ENCODE data around the gene STOML1. TPM values are rescaled to one million over a fixed set of nuclear protein-coding genes. Genes with fewer than 3 reads are reported as not detected.

Gene STOML1
- total RNA-seq, 4 donors from 2014 or later: 15.3 to 42.1 (median 30.1) TPM

GRCh38 chr15:73932381-73933191, 59.5 kb downstream of the STOML1 start:
- no peaks in the 10 kb centered on the region for H3K27me3 ChIP-seq
- intact Hi-C loops (cut with DNase I): no loop called here
- TF ChIP-seq POLR2A (IDR thresholded peaks at IDR 0.05): no peak
- TF ChIP-seq CTCF (IDR thresholded peaks at IDR 0.05): no peak
- no peaks in the 10 kb centered on the region for H3K9me3 ChIP-seq
- 64 to 80% methylated on average over 6 of the region's 6 CpGs for WGBS, 2 donors
- no peak overlapping the region for H3K27ac ChIP-seq
- peaks cover 5 to 6% of the 10 kb centered on the region in 2 donors for H3K4me1 ChIP-seq
- no peak overlapping the region for H3K4me3 ChIP-seq (replicated peaks in 1 of 3)
- H3K36me3 ChIP-seq: no peaks in the 10 kb centered on the region
- no peak for DNase-seq

- WGBS, 2 donors: 68 to 71% methylated on average over 2 of the region's 2 CpGs
- Histone ChIP-seq H3K36me3 (no peaks in the 10 kb centered on the region), H3K9me3 (no peaks in the 10 kb centered on the region), H3K27me3 (no peaks in the 10 kb centered on the region), H3K4me3 (replicated peaks in 1 of 3) (no peak overlapping the region), H3K27ac (no peak overlapping the region), H3K4me1 (peaks cover 6 to 8% of the 10 kb centered on the region in 2 donors)
- intact Hi-C loops (cut with DNase I): no loop called here
- DNase-seq: no peak
- TF ChIP-seq CTCF (IDR thresholded peaks at IDR 0.05) (no peak), POLR2A (IDR thresholded peaks at IDR 0.05) (no peak)
Measured at GRCh38 chr15:73931441-73931840, 60.7 kb downstream of the STOML1 start.

GRCh38 chr15:73930790-73931281, 61.3 kb downstream of the STOML1 start:
- Histone ChIP-seq H3K27ac (no peak overlapping the region), H3K9me3 (no peaks in the 10 kb centered on the region), H3K4me1 (peaks cover 9% of the 10 kb centered on the region in 2 donors), H3K4me3 (replicated peaks in 1 of 3) (no peak overlapping the region), H3K27me3 (no peaks in the 10 kb centered on the region), H3K36me3 (no peaks in the 10 kb centered on the region)
- 80 to 89% methylated on average over 6 of the region's 7 CpGs for WGBS, 2 donors
- intact Hi-C loops (cut with DNase I): no loop called here
- TF ChIP-seq POLR2A (IDR thresholded peaks at IDR 0.05) (no peak), CTCF (IDR thresholded peaks at IDR 0.05) (no peak)
- no peak for DNase-seq

GRCh38 chr15:73930371-73930770, 61.7 kb downstream of the STOML1 start:
- Histone ChIP-seq H3K36me3 (no peaks in the 10 kb centered on the region), H3K27me3 (no peaks in the 10 kb centered on the region), H3K9me3 (no peaks in the 10 kb centered on the region), H3K4me3 (replicated peaks in 1 of 3) (no peak overlapping the region), H3K4me1 (peaks cover 9 to 13% of the 10 kb centered on the region in 2 donors), H3K27ac (no peak overlapping the region)
- no peak for DNase-seq
- 67 to 68% methylated on average over 6 to 7 of the region's 8 CpGs for WGBS, 2 donors
- intact Hi-C loops (cut with DNase I): no loop called here
- no peak for TF ChIP-seq POLR2A (IDR thresholded peaks at IDR 0.05)
- no peak for TF ChIP-seq CTCF (IDR thresholded peaks at IDR 0.05)

GRCh38 chr15:73928971-73929627, 63.0 kb downstream of the STOML1 start:
- TF ChIP-seq CTCF (IDR thresholded peaks at IDR 0.05) (no peak), POLR2A (IDR thresholded peaks at IDR 0.05) (no peak)
- peaks cover 9 to 21% of the 10 kb centered on the region in 2 donors for H3K4me1 ChIP-seq
- WGBS, 2 donors: 52 to 72% methylated on average over 4 to 5 of the region's 5 CpGs

More at GRCh38 chr15:73928971-73929627, 63.0 kb downstream of the STOML1 start:
- Histone ChIP-seq H3K9me3 (no peaks in the 10 kb centered on the region), H3K27me3 (no peaks in the 10 kb centered on the region), H3K4me3 (replicated peaks in 1 of 3) (no peak overlapping the region), H3K36me3 (no peaks in the 10 kb centered on the region), H3K27ac (no peak overlapping the region)
- DNase-seq: no peak
- intact Hi-C loops (cut with DNase I): no loop called here
